WTC11 (cell line): ENCODE results near the gene TNRC6C. TPM values are rescaled to one million over a fixed set of nuclear protein-coding genes. Genes with fewer than 3 reads are reported as not detected.

Experiments used
- ATAC-seq: fragments of 200-7000 bp; cut with Tn5 transposase; 2 replicates; pipeline ENCODE4 v1.10.0; 2021; ENCODE audit warnings: mild to moderate bottlenecking, moderate library complexity
- CTCF ChIA-PET: fragments of 300-600 bp; sonication (Branson Sonifier 250); formaldehyde crosslinking; loops from one replicate; lab custom pipeline; 2021; ENCODE audit warnings: antibody characterized with exemption; lab: Charles Lee
- POLR2A ChIA-PET: fragments of 350-600 bp; sonication (Branson Sonifier 250); formaldehyde crosslinking; loops from one replicate; lab custom pipeline; 2021; ENCODE audit warnings: antibody characterized with exemption; lab: Charles Lee
- DNase-seq: peaks from one replicate; pipeline ENCODE4 v3.0.0; 2021; ENCODE audit warnings: low spot score
- H3K27ac Mint-ChIP-seq: 2 replicates; pipeline ENCODE4 v1.8.0; 2021; ENCODE audit warnings: mixed read lengths
- H3K27me3 Mint-ChIP-seq: 2 replicates; pipeline ENCODE4 v1.8.0; 2021; ENCODE audit warnings: low read depth, mild to moderate bottlenecking, moderate library complexity, mixed read lengths
- H3K36me3 Mint-ChIP-seq: 2 replicates; pipeline ENCODE4 v1.8.0; 2021; ENCODE audit warnings: mixed read lengths
- H3K4me1 Mint-ChIP-seq: 2 replicates; pipeline ENCODE4 v1.8.0; 2022; ENCODE audit warnings: mixed read lengths
- H3K4me3 Mint-ChIP-seq: 2 replicates; pipeline ENCODE4 v1.8.0; 2021; ENCODE audit warnings: mild to moderate bottlenecking, moderate library complexity, mixed read lengths
- H3K9me3 Mint-ChIP-seq: 2 replicates; pipeline ENCODE4 v1.8.0; 2021; ENCODE audit warnings: mixed read lengths
- AR ChIP-seq: fragments of 250-450 bp; sonication (Bioruptor Pico); IDR thresholded peaks from 2 replicates; pipeline ENCODE4 v1.9.0; 2021; ENCODE audit warnings: mild to moderate bottlenecking
- ARID4B ChIP-seq: sonication (generic); formaldehyde crosslinking; IDR thresholded peaks from 2 replicates; pipeline ENCODE4 v1.8.0; 2023; ENCODE audit warnings: missing genetic modification reagents, mild to moderate bottlenecking, borderline replicate concordance
- JUN ChIP-seq: sonication (generic); formaldehyde crosslinking; IDR thresholded peaks from 2 replicates; pipeline ENCODE4 v1.8.0; 2023; ENCODE audit warnings: mild to moderate bottlenecking, missing genetic modification reagents
- KAT7 ChIP-seq: sonication (generic); formaldehyde crosslinking; IDR thresholded peaks from 2 replicates; pipeline ENCODE4 v1.8.1; 2023; ENCODE audit warnings: missing genetic modification reagents, mild to moderate bottlenecking, borderline replicate concordance
- MXD4 ChIP-seq: fragments of 250-450 bp; sonication (Bioruptor Pico); IDR thresholded peaks from 2 replicates; pipeline ENCODE4 v1.8.0; 2021; ENCODE audit warnings: mild to moderate bottlenecking, moderate library complexity, borderline replicate concordance
- NR2C2 ChIP-seq: sonication (generic); formaldehyde crosslinking; IDR thresholded peaks from 2 replicates; pipeline ENCODE4 v1.8.0; 2022; ENCODE audit warnings: mild to moderate bottlenecking, missing genetic modification reagents
- NR3C1 ChIP-seq: sonication (generic); formaldehyde crosslinking; conservative IDR thresholded peaks from 2 replicates; pipeline ENCODE4 v1.8.1; 2023; ENCODE audit warnings: low read depth, mild to moderate bottlenecking, missing genetic modification reagents
- OVOL2 ChIP-seq: fragments of 250-450 bp; sonication (Bioruptor Pico); IDR thresholded peaks from 2 replicates; pipeline ENCODE4 v1.9.0; 2021; ENCODE audit warnings: mild to moderate bottlenecking, borderline replicate concordance
- PREB ChIP-seq: sonication (generic); formaldehyde crosslinking; IDR thresholded peaks from 2 replicates; pipeline ENCODE4 v1.8.1; 2022; ENCODE audit warnings: mild to moderate bottlenecking, missing genetic modification reagents, moderate library complexity, borderline replicate concordance
- SOX15 ChIP-seq: fragments of 250-450 bp; sonication (Bioruptor Pico); IDR thresholded peaks from 2 replicates; pipeline ENCODE4 v1.9.0; 2021; ENCODE audit warnings: mild to moderate bottlenecking
- TP53 ChIP-seq: sonication (generic); formaldehyde crosslinking; IDR thresholded peaks from 2 replicates; pipeline ENCODE4 v1.8.1; 2023; ENCODE audit warnings: mild to moderate bottlenecking, missing genetic modification reagents
- USF2 ChIP-seq: sonication (generic); formaldehyde crosslinking; IDR thresholded peaks from 2 replicates; pipeline ENCODE4 v1.8.1; 2023; ENCODE audit warnings: mild to moderate bottlenecking, missing genetic modification reagents, moderate library complexity
- ZBTB43 ChIP-seq: sonication (generic); formaldehyde crosslinking; IDR thresholded peaks from 2 replicates; pipeline ENCODE4 v1.8.1; 2023; ENCODE audit warnings: mild to moderate bottlenecking, missing genetic modification reagents
- ZNF219 ChIP-seq: sonication (generic); formaldehyde crosslinking; IDR thresholded peaks from 2 replicates; pipeline ENCODE4 v1.8.0; 2023; ENCODE audit warnings: missing genetic modification reagents, mild to moderate bottlenecking, borderline replicate concordance
- ZNF263 ChIP-seq: sonication (generic); formaldehyde crosslinking; IDR thresholded peaks from 2 replicates; pipeline ENCODE4 v1.8.1; 2022; ENCODE audit warnings: low read depth, mild to moderate bottlenecking, moderate library complexity, missing genetic modification reagents
- ZNF281 ChIP-seq: sonication (generic); formaldehyde crosslinking; IDR thresholded peaks from 2 replicates; pipeline ENCODE4 v1.8.0; 2023; ENCODE audit warnings: mild to moderate bottlenecking, missing genetic modification reagents
- ZNF396 ChIP-seq: fragments of 250-450 bp; sonication (Bioruptor Pico); IDR thresholded peaks from 2 replicates; pipeline ENCODE4 v1.8.0; 2021; ENCODE audit warnings: mild to moderate bottlenecking, moderate library complexity, borderline replicate concordance
- total RNA-seq: library from RNA; stranded (reverse); gene quantifications from 3 replicates; pipeline ENCODE4 v1.2.3, GENCODE V29; 2021

The TNRC6C gene
- total RNA-seq, 1 experiment from 2014 or later, result 52.3 TPM

GRCh38 chr17:78016852-78017251 is 58.3 kb downstream of the TNRC6C start (continued):
- TF ChIP-seq ZBTB43 (no peak), ARID4B (CRISPR knock-in tag) (no peak), OVOL2 (CRISPR knock-in tag) (no peak), ZNF396 (CRISPR knock-in tag) (no peak), ZNF219 (CRISPR knock-in tag) (no peak)
- TF ChIP-seq, all 79 proteins: peak for 0

- ChIA-PET POLR2A (interaction anchor here (0.6 to 1.6 kb wide), 2 partner anchors 13 to 61 kb away, joined by 3 to 7 read pairs; partner anchors contain the start of gene TNRC6C), CTCF (interaction anchor here (0.5 to 2.3 kb wide), 54 partner anchors 10 to 491 kb away, joined by 3 to 19 read pairs (median 3); partner anchors contain the start of gene TNRC6C)
- no peak for TF ChIP-seq MXD4
- no peak for TF ChIP-seq TP53 (CRISPR knock-in tag)
- no peak for TF ChIP-seq JUN (CRISPR knock-in tag)
- no peak for TF ChIP-seq SOX15 (CRISPR knock-in tag)
- no peak overlapping the region for H3K4me3 Mint-ChIP-seq
- ATAC-seq (no peak), DNase-seq (no peak)
- no peaks in the 10 kb centered on the region for H3K9me3 Mint-ChIP-seq
- peaks cover 11% of the 10 kb centered on the region for H3K36me3 Mint-ChIP-seq
- H3K4me1 Mint-ChIP-seq, result peaks cover 16% of the 10 kb centered on the region
- H3K27me3 Mint-ChIP-seq, result no peaks in the 10 kb centered on the region
- H3K27ac Mint-ChIP-seq, result peak overlapping the region; percentile 15
These were observed 61.0 kb downstream of the TNRC6C start for GRCh38 chr17:78019367-78019975.

- H3K9me3 Mint-ChIP-seq, result no peaks in the 10 kb centered on the region
- CTCF ChIA-PET, result interaction anchor here (0.7 to 2.3 kb wide), 27 partner anchors 11 to 492 kb away, joined by 3 to 19 read pairs (median 4); partner anchors contain the start of gene TNRC6C
- peak overlapping the region; percentile 32; the same call in 1 of the 2 replicates for H3K27ac Mint-ChIP-seq
- H3K27me3 Mint-ChIP-seq, result no peaks in the 10 kb centered on the region
- POLR2A ChIA-PET, result interaction anchor here (0.6 to 1.6 kb wide), 2 partner anchors 14 to 62 kb away, joined by 3 to 7 read pairs; partner anchors contain the start of gene TNRC6C
- ATAC-seq (no peak), DNase-seq (no peak)
- H3K4me3 Mint-ChIP-seq, result no peak overlapping the region
- peaks cover 11% of the 10 kb centered on the region for H3K36me3 Mint-ChIP-seq
- peaks cover 16% of the 10 kb centered on the region for H3K4me1 Mint-ChIP-seq
- TF ChIP-seq NR2C2 (CRISPR knock-in tag), result no peak
- TF ChIP-seq USF2 (CRISPR knock-in tag), result no peak
- TF ChIP-seq ZNF281 (CRISPR knock-in tag), result no peak
- TF ChIP-seq PREB, result no peak
- no peak for TF ChIP-seq KAT7 (CRISPR knock-in tag)
- no peak for TF ChIP-seq ZNF263 (CRISPR knock-in tag)
- TF ChIP-seq ZNF396 (CRISPR knock-in tag), result no peak
- TF ChIP-seq ZNF219 (CRISPR knock-in tag), result no peak
- TF ChIP-seq NR3C1 (CRISPR knock-in tag), result no peak
- TF ChIP-seq AR (CRISPR knock-in tag), result no peak
These were observed 61.6 kb downstream of the TNRC6C start for GRCh38 chr17:78019976-78020716.
